SK-N-SH treated with all-trans-retinoic acid at 6 μM for 48 hours (cell line): Measurements from ENCODE around the gene CHIC2.

Experiments
- ATAC-seq: fragments of 200-7000 bp; cut with Tn5 transposase; 3 replicates; pipeline ENCODE4 v1.9.1; 2020; ENCODE audit warnings: mild to moderate bottlenecking, moderate library complexity
- ARNTL ChIP-seq: fragments of 450-650 bp; formaldehyde crosslinking; IDR thresholded peaks from 2 replicates; pipeline ENCODE4 v1.5.0; 2020; ENCODE audit warnings: low read depth, mild to moderate bottlenecking, moderate library complexity, borderline replicate concordance
- BACH2 ChIP-seq: fragments of 250-450 bp; sonication (Bioruptor Pico); IDR thresholded peaks from 2 replicates; pipeline ENCODE4 v1.9.0; 2021; ENCODE audit warnings: mild to moderate bottlenecking, borderline replicate concordance
- CREB5 ChIP-seq: fragments of 250-450 bp; sonication (Bioruptor Pico); IDR thresholded peaks from 2 replicates; pipeline ENCODE4 v1.5.1; 2020; ENCODE audit warnings: low read depth, mild to moderate bottlenecking, moderate library complexity
- CSDC2 ChIP-seq: fragments of 250-450 bp; sonication (Bioruptor Pico); IDR thresholded peaks from 2 replicates; pipeline ENCODE4 v1.5.0; 2020; ENCODE audit warnings: mild to moderate bottlenecking, moderate library complexity
- CSRNP3 ChIP-seq: fragments of 250-450 bp; sonication (Bioruptor Pico); IDR thresholded peaks from 2 replicates; pipeline ENCODE4 v1.5.1; 2021; ENCODE audit warnings: mild to moderate bottlenecking, moderate library complexity
- ESRRG ChIP-seq: fragments of 250-450 bp; sonication (Bioruptor Pico); IDR thresholded peaks from 2 replicates; pipeline ENCODE4 v1.6.1; 2021; ENCODE audit warnings: mild to moderate bottlenecking
- GLIS3 ChIP-seq: fragments of 250-450 bp; sonication (Bioruptor Pico); IDR thresholded peaks from 2 replicates; pipeline ENCODE4 v1.5.0; 2020; ENCODE audit warnings: mild to moderate bottlenecking, moderate library complexity
- OSR1 ChIP-seq: fragments of 250-450 bp; sonication (Bioruptor Pico); IDR thresholded peaks from 2 replicates; pipeline ENCODE4 v1.8.0; 2022; ENCODE audit warnings: moderate library complexity, mild to moderate bottlenecking, inconsistent platforms
- POU6F1 ChIP-seq: fragments of 250-450 bp; sonication (Bioruptor Pico); IDR thresholded peaks from 2 replicates; pipeline ENCODE4 v1.8.0; 2021; ENCODE audit warnings: low read depth, mild to moderate bottlenecking, moderate library complexity, borderline replicate concordance
- PPARA ChIP-seq: fragments of 250-450 bp; sonication (Bioruptor Pico); IDR thresholded peaks from 2 replicates; pipeline ENCODE4 v1.5.0; 2020; ENCODE audit warnings: mild to moderate bottlenecking, borderline replicate concordance
- RARB ChIP-seq: fragments of 250-450 bp; sonication (Bioruptor Pico); IDR thresholded peaks from 2 replicates; pipeline ENCODE4 v1.8.0; 2021; ENCODE audit warnings: mild to moderate bottlenecking, moderate library complexity
- SNAI2 ChIP-seq: fragments of 250-450 bp; sonication (Bioruptor Pico); IDR thresholded peaks from 2 replicates; pipeline ENCODE4 v1.5.0; 2020; ENCODE audit warnings: mild to moderate bottlenecking, moderate library complexity
- TCF4 ChIP-seq: fragments of 250-450 bp; sonication (Bioruptor Pico); IDR thresholded peaks from 2 replicates; pipeline ENCODE4 v1.8.0; 2021; ENCODE audit warnings: mild to moderate bottlenecking, moderate library complexity, borderline replicate concordance
- TOX ChIP-seq: fragments of 250-450 bp; sonication (Bioruptor Pico); IDR thresholded peaks from 2 replicates; pipeline ENCODE4 v1.8.0; 2021; ENCODE audit warnings: mild to moderate bottlenecking, moderate library complexity, borderline replicate concordance
- TSHZ2 ChIP-seq: fragments of 250-450 bp; sonication (Bioruptor Pico); IDR thresholded peaks from 2 replicates; pipeline ENCODE4 v1.5.0; 2020; ENCODE audit warnings: mild to moderate bottlenecking, moderate library complexity
- ZC3H10 ChIP-seq: fragments of 250-450 bp; sonication (Bioruptor Pico); IDR thresholded peaks from 2 replicates; pipeline ENCODE4 v1.5.1; 2021; ENCODE audit warnings: mild to moderate bottlenecking, moderate library complexity
- ZFP3 ChIP-seq: fragments of 250-450 bp; sonication (Bioruptor Pico); IDR thresholded peaks from 2 replicates; pipeline ENCODE4 v1.5.0; 2020; ENCODE audit warnings: mild to moderate bottlenecking, moderate library complexity
- ZFP30 ChIP-seq: fragments of 450-650 bp; formaldehyde crosslinking; IDR thresholded peaks from 2 replicates; pipeline ENCODE4 v1.5.0; 2022; ENCODE audit warnings: mild to moderate bottlenecking, moderate library complexity
- ZNF565 ChIP-seq: fragments of 450-650 bp; formaldehyde crosslinking; conservative IDR thresholded peaks from 2 replicates; pipeline ENCODE4 v1.5.0; 2020; ENCODE audit warnings: low read depth, mild to moderate bottlenecking, moderate library complexity
- ZNF70 ChIP-seq: fragments of 450-650 bp; formaldehyde crosslinking; IDR thresholded peaks from 2 replicates; pipeline ENCODE4 v1.5.0; 2020; ENCODE audit warnings: mild to moderate bottlenecking, moderate library complexity
- ZNF8 ChIP-seq: fragments of 450-650 bp; formaldehyde crosslinking; IDR thresholded peaks from 2 replicates; pipeline ENCODE4 v1.5.0; 2020; ENCODE audit warnings: mild to moderate bottlenecking, moderate library complexity

Gene CHIC2

GRCh38 chr4:53963336-53963735, 101.1 kb downstream of the CHIC2 start:
- no peak for ATAC-seq
- TF ChIP-seq ZFP30 (CRISPR knock-in tag) = no peak
- no peak for TF ChIP-seq GLIS3 (CRISPR knock-in tag)
- TF ChIP-seq OSR1 (CRISPR knock-in tag) = no peak
- TF ChIP-seq SNAI2 = no peak
- no peak for TF ChIP-seq CSRNP3 (CRISPR knock-in tag)
- no peak for TF ChIP-seq TSHZ2 (CRISPR knock-in tag)
- TF ChIP-seq ZFP3 (CRISPR knock-in tag) = no peak
- TF ChIP-seq ARNTL (CRISPR knock-in tag) = no peak
- TF ChIP-seq CSDC2 (CRISPR knock-in tag) = no peak
- no peak for TF ChIP-seq RARB
- no peak for TF ChIP-seq ZNF565
- TF ChIP-seq CREB5 (CRISPR knock-in tag) = no peak
- no peak for TF ChIP-seq ESRRG (CRISPR knock-in tag)
- no peak for TF ChIP-seq ZC3H10 (CRISPR knock-in tag)
- no peak for TF ChIP-seq TOX (CRISPR knock-in tag)
- no peak for TF ChIP-seq ZNF8 (CRISPR knock-in tag)
- TF ChIP-seq ZNF70 = no peak

GRCh38 chr4:53962516-53963225, 101.7 kb downstream of the CHIC2 start:
- peak; percentile 90 for ATAC-seq
- no peak for TF ChIP-seq CSDC2 (CRISPR knock-in tag)
- no peak for TF ChIP-seq RARB
- no peak for TF ChIP-seq ZC3H10 (CRISPR knock-in tag)

- TF ChIP-seq CSRNP3 (CRISPR knock-in tag) (no peak), CREB5 (CRISPR knock-in tag) (no peak), CSDC2 (CRISPR knock-in tag) (no peak), ZFP3 (CRISPR knock-in tag) (no peak), GLIS3 (CRISPR knock-in tag) (no peak), TOX (CRISPR knock-in tag) (no peak), TCF4 (no peak), POU6F1 (no peak), SNAI2 (no peak), ZFP30 (CRISPR knock-in tag) (no peak), ARNTL (CRISPR knock-in tag) (no peak), TSHZ2 (CRISPR knock-in tag) (no peak), ZC3H10 (CRISPR knock-in tag) (no peak), ESRRG (CRISPR knock-in tag) (no peak), ZNF565 (no peak), RARB (no peak), BACH2 (no peak), OSR1 (CRISPR knock-in tag) (no peak), PPARA (CRISPR knock-in tag) (no peak)
- no peak for ATAC-seq
Measured at GRCh38 chr4:53961351-53961750, 103.1 kb downstream of the CHIC2 start.
